Heart left ventricle (tissue), 16 donors: ENCODE data around the gene ZNF839. TPM values are rescaled to one million over a fixed set of nuclear protein-coding genes. Genes with fewer than 3 reads are reported as not detected.
A peak's percentile ranks its signal among the peaks of the same experiment; 100 is the strongest.

Experiments
- ATAC-seq, 4 donors: fragments of 200-7000 bp; cut with Tn5 transposase; one replicate each; pipeline ENCODE4 v1.9.1; 2020 to 2022; ENCODE audit warnings: moderate library complexity in 4 of 4, mild to moderate bottlenecking in 3 of 4, moderate number of reproducible peaks in 1 of 4
- DNase-seq, 5 donors: peaks; one replicate each; pipeline ENCODE4 v3.0.0-alpha.2; 2020
- H3K27ac ChIP-seq, 12 donors: fragments of 200-600 bp; sonication (generic) in 4 of 12; one replicate each; pipeline versions ENCODE4 v1.5.0 to v1.8.0; 2016 to 2022; ENCODE audit warnings: mild to moderate bottlenecking in 2 of 12
- H3K27me3 ChIP-seq, 9 donors: fragments of 200-600 bp; sonication (generic) in 2 of 9; one replicate each; pipeline versions ENCODE4 v1.5.1 to v1.8.0; 2016 to 2022; ENCODE audit warnings: mild to moderate bottlenecking in 3 of 9
- H3K36me3 ChIP-seq, 9 donors: fragments of 200-600 bp; sonication (generic) in 2 of 9; one replicate each; pipeline versions ENCODE4 v1.5.0 to v1.8.0; 2018 to 2022; ENCODE audit warnings: mild to moderate bottlenecking in 2 of 9
- H3K4me1 ChIP-seq, 12 donors: fragments of 200-600 bp; sonication (generic) in 4 of 12; one replicate each; pipeline versions ENCODE4 v1.5.0 to v1.8.0; 2016 to 2022; ENCODE audit warnings: mild to moderate bottlenecking in 3 of 12
- H3K4me3 ChIP-seq, 12 donors: fragments of 200-600 bp; sonication (generic) in 4 of 12; one replicate each; pipeline versions ENCODE4 v1.5.0 to v1.8.0; 2017 to 2022; ENCODE audit warnings: mild to moderate bottlenecking in 9 of 12, moderate library complexity in 4 of 12
- H3K9me3 ChIP-seq, 12 donors: fragments of 200-600 bp; sonication (generic) in 4 of 12; one replicate each; pipeline versions ENCODE4 v1.5.0 to v1.8.0; 2016 to 2022; ENCODE audit warnings: mild to moderate bottlenecking in 1 of 12
- CTCF ChIP-seq, 12 donors: fragments of 200-600 bp; sonication (generic) in 4 of 12; IDR thresholded peaks; one replicate each; pipeline versions ENCODE4 v1.5.0 to v1.8.0; 2018 to 2022; ENCODE audit warnings: antibody characterized with exemption in 12 of 12, mild to moderate bottlenecking in 5 of 12
- POLR2A ChIP-seq, 2 donors: fragments of 450-650 bp; IDR thresholded peaks; one replicate each; pipeline ENCODE4 v1.6.1; 2017; ENCODE audit warnings: antibody characterized with exemption in 2 of 2, mild to moderate bottlenecking in 2 of 2, moderate library complexity in 2 of 2
- WGBS, 4 donors: extraction: QIAGEN DNeasy Blood & Tissue Kit in 2 of 4; methylation state at CpG; one replicate each; pipeline versions ENCODE4 v1.1.5 to v1.1.7; 2013 to 2018; 5-methylcytosine and 5-hydroxymethylcytosine counted together
- intact Hi-C, 10 donors: fragments of 100-400 bp; cut with DNase I; formaldehyde crosslinking; loops; one replicate each; pipeline versions ENCODE4 v1.11.1 to v1.14.2; 2022
- polyA plus RNA-seq, 2 donors: library from polyadenylated mRNA; stranded (reverse); fragments of 200-250 nt; gene quantifications; one replicate each; pipeline ENCODE4 v1.2.3, GENCODE V29; 2013
- total RNA-seq, 9 donors: library from RNA; depleted of rRNA in 2 of 9; stranded (reverse); fragments of >200 nt in 2 of 9; fragmentation: NEBNext Ultra II Directional in 3 of 9; extraction: Animal tissue kit (Norgen Biotek cat#: 25700) in 3 of 9; gene quantifications; one replicate each; pipeline versions ENCODE4 v1.1.0 to v1.2.4, GENCODE V29; 2016 to 2023
- donor health status: ischemic (EF 13 %, LVEDD 7.1; RV severe dilation, severe dysfunction).
- donor health status: healthy with polysubstance abuse.
- donor health status: DM: no; HTN: yes; CAD: no.
- donor health status: DM: no; HTN: no; CAD: no.
- donor health status: ischemic (EF 25% LVEDD 6.9; RV normal size, moderate dysfunction).
- donor health status: ischemic (EF 25% LVEDD 5.7; RV mildly dilated, moderate dysfunction).
- donor health status: healthy.
- donor health status: DM: yes; HTN: yes; CAD: no.
- donor health status: ischemic (EF 35%, LVEDD 5.7; RV mildly dilated, moderate dysfunction).
- donor health status: nonischemic (EF 11% LVEDD 7.7; RV severe dilation, severe dysfunction).
- donor health status: DM: yes; HTN: yes; CAD: no.
- donor health status: PGD.
- donor health status: ischemic (EF 29% LVEDD 5.4; RV normal size, mild dysfunction).
- donor health status: nonischemic (EF 23%, LVEDD 6.1; RV moderate dilation, normal function).

The ZNF839 gene
- total and polyA plus RNA-seq, 11 donors: 4.3 to 12.3 (median 8.7) TPM

GRCh38 chr14:102359341-102359740 lies 39.8 kb downstream of the ZNF839 start:
- Histone ChIP-seq H3K9me3 (no peaks in the 10 kb centered on the region), H3K4me3 (no peak overlapping the region), H3K27ac (no peak overlapping the region), H3K36me3 (peaks cover 0 to 62% (median 54%) of the 10 kb centered on the region in 9 donors), H3K4me1 (peaks cover 5 to 28% (median 19%) of the 10 kb centered on the region in 12 donors), H3K27me3 (no peaks in the 10 kb centered on the region)
- ATAC-seq: no peak
- intact Hi-C loops: no loop called here
- TF ChIP-seq CTCF (IDR thresholded peaks at IDR 0.05) (no peak), POLR2A (IDR thresholded peaks at IDR 0.05) (no peak)
- 86 to 92% (median 88%) methylated on average over 2 of the region's 2 CpGs for WGBS, 4 donors
- no peak for DNase-seq

- intact Hi-C loops: loop anchor here in 6 of 10 donors (5.0 to 10.0 kb wide), 3 partner anchors 43 to 157 kb away; partner anchors contain the start of gene ZNF839 (in 2 of the 6)
- TF ChIP-seq CTCF (IDR thresholded peaks at IDR 0.05) (no peak), POLR2A (IDR thresholded peaks at IDR 0.05) (no peak)
- 96 to 100% (median 97%) methylated on average over 3 of the region's 3 CpGs for WGBS, 4 donors
- H3K4me3 ChIP-seq: no peak overlapping the region
- H3K4me1 ChIP-seq: peaks cover 5 to 35% (median 23%) of the 10 kb centered on the region in 12 donors
- no peaks in the 10 kb centered on the region for H3K9me3 ChIP-seq
- H3K27me3 ChIP-seq: no peaks in the 10 kb centered on the region
- H3K36me3 ChIP-seq: peaks cover 0 to 51% (median 43%) of the 10 kb centered on the region in 9 donors
- ATAC-seq (no peak), DNase-seq (no peak)
- no peak overlapping the region for H3K27ac ChIP-seq
Measured at GRCh38 chr14:102360388-102360787, 40.8 kb downstream of the ZNF839 start.

GRCh38 chr14:102362084-102362483 lies 42.5 kb downstream of the ZNF839 start:
- no peak for DNase-seq
- peaks cover 5 to 41% (median 26%) of the 10 kb centered on the region in 12 donors for H3K4me1 ChIP-seq
- peak in 1 of 4 donors; percentile 12 for ATAC-seq
- intact Hi-C loops: loop anchor here in 6 of 10 donors (5.0 to 10.0 kb wide), 3 partner anchors 45 to 155 kb away; partner anchors contain the start of gene ZNF839 (in 2 of the 6)
- TF ChIP-seq CTCF (IDR thresholded peaks at IDR 0.05): no peak
- no peak for TF ChIP-seq POLR2A (IDR thresholded peaks at IDR 0.05)
- no peaks in the 10 kb centered on the region for H3K27me3 ChIP-seq
- H3K27ac ChIP-seq: peak overlapping the region; percentile 86 to 99 (median 94)
- peak overlapping the region; percentile 81 to 96 (median 92) for H3K4me3 ChIP-seq
- peaks cover 0 to 34% (median 26%) of the 10 kb centered on the region in 9 donors for H3K36me3 ChIP-seq
- WGBS, 4 donors: 20 to 32% (median 27%) methylated on average over 3 to 4 of the region's 4 CpGs
- H3K9me3 ChIP-seq: no peaks in the 10 kb centered on the region

- H3K4me3 ChIP-seq: peak within 1 kb of the TSS; percentile 81 to 96 (median 92)
- ATAC-seq (peak; percentile 98 to 99 (median 99)), DNase-seq (peak; percentile 97 to 99 (median 98))
- intact Hi-C loops: loop anchor here in 6 of 10 donors (5.0 to 10.0 kb wide), 3 partner anchors 45 to 155 kb away; partner anchors contain the start of gene ZNF839 (in 2 of the 6)
- TF ChIP-seq POLR2A (IDR thresholded peaks at IDR 0.05) (peak; percentile 38 to 89), CTCF (IDR thresholded peaks at IDR 0.05) (no peak)
- H3K27me3 ChIP-seq: no peaks in the 10 kb centered on the region
- WGBS, 4 donors: 0 to 1% (median 1%) methylated on average over 24 to 58 of the region's 58 CpGs
- H3K4me1 ChIP-seq: peaks cover 5 to 46% (median 28%) of the 10 kb centered on the region in 12 donors
- peak within 1 kb of the TSS; percentile 86 to 99 (median 94) for H3K27ac ChIP-seq
- peaks cover 0 to 29% (median 22%) of the 10 kb centered on the region in 9 donors for H3K36me3 ChIP-seq
- no peaks in the 10 kb centered on the region for H3K9me3 ChIP-seq
Measured at GRCh38 chr14:102362545-102363181, 43.1 kb downstream of the ZNF839 start, which contains the start of the genes CINP and TECPR2. Gene CINP, minus strand, starts transcription at chr14:102362890. Its CDS starts 39 bp downstream, at chr14:102362851. Gene TECPR2, plus strand, starts transcription at chr14:102362941. Its CDS starts 13,781 bp downstream, at chr14:102376722.
